GM13976 (cell line): Measurements from ENCODE around the gene ARHGAP23.

ENCODE experiments used
- DNase-seq: peaks from one replicate; pipeline ENCODE4 v3.0.0; 2012; ENCODE audit warnings: low spot score
- in situ Hi-C: fragments of 300-500 bp; cut with MboI; formaldehyde crosslinking; loops from one replicate; pipeline ENCODE4 v1.12.0; 2022; ENCODE audit warnings: low sequenced_read_pairs, mixed read lengths, inconsistent platforms; ENCODE audit not compliant: unreplicated experiment
- TF ChIP-seq, protein P1 (sequence below): IDR thresholded peaks from 2 replicates; pipeline ENCODE4 v1.5.1; 2012; ENCODE audit warnings: borderline replicate concordance, mild to moderate bottlenecking; ENCODE audit not compliant: insufficient read depth; ENCODE audit errors: extremely low read depth, missing control alignments, control extremely low read depth

The ARHGAP23 gene

DNA sequence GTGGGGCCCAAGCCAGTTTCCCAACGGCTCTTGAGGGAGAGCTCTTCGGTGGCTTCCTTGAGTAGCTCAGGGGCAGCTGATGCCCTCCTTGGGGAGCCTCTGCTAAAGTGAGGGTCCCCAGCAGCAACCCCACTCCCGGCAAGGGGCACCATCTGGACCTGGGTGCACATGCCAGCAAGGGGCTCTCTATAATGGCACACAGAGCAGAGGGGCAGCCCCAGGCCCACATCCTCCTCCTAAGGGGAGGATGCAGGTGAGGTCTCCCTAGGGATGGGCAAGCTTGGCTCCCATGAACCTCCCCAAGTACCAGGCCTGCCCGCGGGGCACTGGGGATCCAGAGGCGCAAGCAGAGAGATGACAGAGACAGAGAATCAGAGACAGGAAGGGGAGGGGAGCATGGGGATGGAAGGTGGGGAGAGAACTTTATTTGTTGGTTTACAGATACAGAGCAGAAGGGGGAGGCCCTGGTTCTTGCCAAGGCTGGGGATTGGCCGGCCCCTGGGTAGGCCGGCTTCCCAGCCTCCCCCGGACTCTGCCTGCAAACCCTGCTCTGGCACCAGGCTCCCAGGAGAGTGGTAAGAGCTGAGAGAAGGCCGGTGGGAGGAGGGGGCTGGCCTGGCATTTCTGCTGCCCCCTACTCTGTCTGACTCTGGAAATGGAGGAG, 116.0 kb downstream of the ARHGAP23 start:
- in situ Hi-C loops: no loop called here
- TF ChIP-seq, protein P1, sequence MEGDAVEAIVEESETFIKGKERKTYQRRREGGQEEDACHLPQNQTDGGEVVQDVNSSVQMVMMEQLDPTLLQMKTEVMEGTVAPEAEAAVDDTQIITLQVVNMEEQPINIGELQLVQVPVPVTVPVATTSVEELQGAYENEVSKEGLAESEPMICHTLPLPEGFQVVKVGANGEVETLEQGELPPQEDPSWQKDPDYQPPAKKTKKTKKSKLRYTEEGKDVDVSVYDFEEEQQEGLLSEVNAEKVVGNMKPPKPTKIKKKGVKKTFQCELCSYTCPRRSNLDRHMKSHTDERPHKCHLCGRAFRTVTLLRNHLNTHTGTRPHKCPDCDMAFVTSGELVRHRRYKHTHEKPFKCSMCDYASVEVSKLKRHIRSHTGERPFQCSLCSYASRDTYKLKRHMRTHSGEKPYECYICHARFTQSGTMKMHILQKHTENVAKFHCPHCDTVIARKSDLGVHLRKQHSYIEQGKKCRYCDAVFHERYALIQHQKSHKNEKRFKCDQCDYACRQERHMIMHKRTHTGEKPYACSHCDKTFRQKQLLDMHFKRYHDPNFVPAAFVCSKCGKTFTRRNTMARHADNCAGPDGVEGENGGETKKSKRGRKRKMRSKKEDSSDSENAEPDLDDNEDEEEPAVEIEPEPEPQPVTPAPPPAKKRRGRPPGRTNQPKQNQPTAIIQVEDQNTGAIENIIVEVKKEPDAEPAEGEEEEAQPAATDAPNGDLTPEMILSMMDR: no peak

DNA sequence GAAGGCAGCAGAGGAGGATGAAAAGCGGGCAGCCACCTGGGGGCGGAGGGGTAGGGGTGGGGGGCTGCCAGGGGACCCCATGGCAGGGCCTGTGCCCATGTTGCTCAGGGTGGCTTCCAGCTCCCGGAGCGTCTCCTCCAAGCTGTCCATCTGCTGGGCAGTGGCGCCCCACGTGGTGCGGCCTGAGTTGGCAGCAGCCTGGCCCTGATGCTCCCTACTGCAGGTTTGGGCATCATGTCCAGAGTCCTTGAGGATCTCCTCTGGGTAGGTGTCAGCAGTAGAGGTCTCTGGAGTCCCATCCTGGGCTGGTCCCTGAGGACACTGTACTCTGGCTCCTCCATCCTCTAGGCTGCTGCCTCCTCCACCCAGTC, 116.6 kb downstream of the ARHGAP23 start:
- in situ Hi-C loops: no loop called here
- TF ChIP-seq, protein P1: no peak
- DNase-seq: no peak

More for the DNA sequence above, 116.0 kb downstream of the ARHGAP23 start:
- DNase-seq: no peak

DNA sequence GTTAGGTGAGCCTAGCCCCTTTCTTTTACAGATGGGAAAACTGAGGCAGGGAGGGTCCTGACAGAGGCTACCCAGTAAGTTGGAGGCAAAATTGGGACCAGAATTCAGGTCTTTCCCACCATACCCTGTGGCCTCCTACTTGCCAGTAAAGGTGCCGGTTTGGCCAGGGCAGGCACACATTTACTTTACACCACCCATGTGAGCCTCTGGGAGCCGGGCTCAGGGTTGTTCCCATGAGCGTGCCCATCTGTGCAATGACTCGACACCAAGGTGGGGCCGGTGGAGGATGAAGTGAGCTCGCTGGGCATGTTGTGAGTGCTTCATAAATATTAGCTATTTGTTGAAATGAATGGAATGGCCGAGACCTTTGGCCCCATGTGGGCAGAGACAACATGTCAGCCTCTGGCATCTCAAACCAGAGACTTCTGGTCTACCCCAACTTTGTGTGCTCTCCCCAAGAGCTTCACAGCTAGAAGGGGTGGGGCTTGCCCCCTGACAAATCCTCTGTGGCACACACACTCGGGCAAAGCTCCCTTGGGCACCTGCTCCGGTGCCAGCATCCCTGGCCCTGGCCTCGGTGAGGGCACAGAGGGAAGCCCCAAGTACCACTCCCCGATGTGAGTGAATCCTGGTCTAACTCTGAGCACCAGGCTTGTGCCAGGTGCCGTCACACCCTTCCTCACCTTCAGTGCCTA, 117.4 kb downstream of the ARHGAP23 start:
- TF ChIP-seq, protein P1: no peak
- DNase-seq: no peak
- in situ Hi-C loops: no loop called here

DNA sequence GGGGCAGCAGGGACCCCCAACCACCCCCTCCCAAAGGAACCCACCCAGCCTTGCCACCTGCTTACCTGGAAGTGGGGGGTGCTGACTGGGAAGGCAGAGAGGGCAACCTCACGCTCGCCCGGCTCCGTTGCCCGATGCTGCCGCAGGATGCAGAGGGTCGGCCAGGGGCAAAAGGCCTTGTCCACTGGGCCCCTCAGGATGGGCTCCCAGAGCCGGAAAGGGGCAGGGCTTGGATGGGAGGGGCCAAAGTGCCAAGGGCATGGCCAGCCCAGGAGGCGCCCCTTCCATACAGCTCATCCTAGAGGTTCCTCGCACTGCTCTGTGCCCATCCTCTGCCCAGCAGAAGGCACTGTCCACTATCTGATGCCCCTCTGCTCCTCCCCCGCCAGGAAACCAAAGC, 118.1 kb downstream of the ARHGAP23 start:
- in situ Hi-C loops: no loop called here
- TF ChIP-seq, protein P1: no peak
- no peak for DNase-seq

DNA sequence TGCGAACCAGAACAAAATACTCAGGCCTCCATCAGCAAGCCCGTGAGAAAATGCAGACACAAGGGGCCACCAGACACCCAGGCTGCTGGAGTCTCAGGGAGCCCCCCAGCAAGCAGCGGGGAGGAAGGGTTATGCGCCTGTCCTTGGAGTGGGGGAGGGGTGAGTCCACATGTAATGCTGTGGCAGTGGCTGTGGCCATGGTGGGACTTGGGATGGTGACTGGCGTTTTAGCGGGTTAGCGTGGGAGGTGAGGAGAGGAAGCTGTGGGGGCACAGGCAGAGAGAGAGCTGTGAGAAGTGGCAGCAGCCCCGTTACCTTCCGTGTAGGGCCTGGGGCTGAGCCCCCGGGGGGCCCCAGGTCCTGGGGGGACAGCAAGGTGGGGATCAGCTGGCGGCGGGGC, 119.2 kb downstream of the ARHGAP23 start:
- TF ChIP-seq, protein P1: no peak
- in situ Hi-C loops: no loop called here
- no peak for DNase-seq

DNA sequence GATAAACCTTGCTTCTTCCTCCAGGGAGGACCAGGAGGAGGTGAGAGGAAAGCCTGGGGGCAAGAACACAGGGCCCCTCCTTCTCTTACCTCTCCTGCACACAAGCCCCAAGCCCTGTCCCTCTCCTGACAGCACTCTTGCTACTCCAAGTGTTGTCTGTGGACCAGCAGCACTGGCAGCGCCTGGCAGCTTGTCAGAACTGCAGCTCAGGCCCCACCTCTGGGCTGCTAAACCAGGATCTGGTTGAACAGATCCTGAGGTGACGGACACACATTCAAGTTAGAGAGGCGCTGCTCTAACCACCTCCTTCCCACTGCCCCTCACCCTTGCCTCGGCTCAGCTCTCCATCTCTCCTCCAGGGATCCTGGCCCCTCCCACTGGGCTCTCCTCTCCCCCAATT, 121.0 kb downstream of the ARHGAP23 start:
- TF ChIP-seq, protein P1: no peak
- in situ Hi-C loops: no loop called here
- DNase-seq: no peak
